B cell (primary cell): Measurements from ENCODE around the gene CCT8L2. TPM values are rescaled to one million over a fixed set of nuclear protein-coding genes. Genes with fewer than 3 reads are reported as not detected.
"Not testable (repeated sequence)": the region's sequence is repeated elsewhere in the genome, so short reads cannot be mapped to it uniquely, and the experiment has no call there.

ENCODE experiments used
- ATAC-seq: fragments of 200-7000 bp; cut with Tn5 transposase; one replicate; pipeline ENCODE4 v1.10.0; 2021; ENCODE audit warnings: low read depth, mild to moderate bottlenecking, moderate number of reproducible peaks, moderate library complexity
- CTCF ChIA-PET: fragments of 350-600 bp; sonication (Branson Sonifier 250); formaldehyde crosslinking; loops from one replicate; lab custom pipeline; 2021; ENCODE audit warnings: antibody characterized with exemption, inconsistent platforms; lab: Charles Lee
- POLR2A ChIA-PET: fragments of 350-600 bp; sonication (Branson Sonifier 250); formaldehyde crosslinking; loops from one replicate; lab custom pipeline; 2021; ENCODE audit warnings: antibody characterized with exemption; lab: Charles Lee
- DNase-seq: peaks from one replicate; pipeline ENCODE4 v3.0.0; 2013
- H2AFZ ChIP-seq: 2 replicates; pipeline ENCODE4 v1.6.1; 2012; ENCODE audit warnings: mild to moderate bottlenecking, low read depth, low read length; ENCODE audit not compliant: insufficient read depth, poor library complexity, severe bottlenecking
- H3K27ac ChIP-seq, 2 donors: 1 replicate in 1 of 2; 2 replicates in 1 of 2; pipeline ENCODE4 v1.5.1; 2012 to 2013; ENCODE audit warnings: low read length in 2 of 2, mild to moderate bottlenecking in 2 of 2, moderate library complexity in 1 of 2
- H3K27me3 ChIP-seq, 4 experiments: fragments of 200-600 bp in 1 of 4; sonication (generic) in 1 of 4; replicated peaks in 1 of 4; 1 replicate in 2 of 4; 2 replicates in 2 of 4; pipeline versions ENCODE4 v1.6.1 to v1.7.0; 2013 to 2016; ENCODE audit warnings: low read length in 3 of 4, mild to moderate bottlenecking in 2 of 4, mixed read lengths in 1 of 4, moderate library complexity in 1 of 4; ENCODE audit not compliant: insufficient read depth in 4 of 4, control insufficient read depth in 3 of 4; ENCODE audit errors: control extremely low read depth in 1 of 4
- H3K36me3 ChIP-seq, 2 experiments: replicated peaks in 1 of 2; 1 replicate in 1 of 2; 2 replicates in 1 of 2; pipeline versions ENCODE4 v1.6.1 to v1.7.1; 2013; ENCODE audit warnings: low read length in 1 of 2; ENCODE audit not compliant: insufficient read depth in 2 of 2, control insufficient read depth in 1 of 2; ENCODE audit errors: control extremely low read depth in 1 of 2, extremely low read depth in 1 of 2
- H3K4me1 ChIP-seq, 2 donors: fragments of 200-600 bp in 1 of 2; sonication (generic) in 1 of 2; 1 replicate in 1 of 2; 2 replicates in 1 of 2; pipeline versions ENCODE4 v1.5.1 to v1.6.1; 2013 to 2017; ENCODE audit warnings: low read length in 2 of 2; ENCODE audit not compliant: control insufficient read depth in 2 of 2, insufficient read depth in 2 of 2
- H3K4me2 ChIP-seq: replicated peaks from 2 replicates; pipeline ENCODE3; 2012; ENCODE audit warnings: mild to moderate bottlenecking, low read depth, low read length; ENCODE audit not compliant: poor library complexity, severe bottlenecking
- H3K4me3 ChIP-seq, 5 experiments: fragments of 200-600 bp in 1 of 5; sonication (generic) in 1 of 5; 1 replicate in 3 of 5; 2 replicates in 2 of 5; pipeline versions ENCODE4 v1.5.1 to v1.7.0; 2011 to 2016; ENCODE audit warnings: low read length in 4 of 5, mild to moderate bottlenecking in 4 of 5, low read depth in 2 of 5, control low read depth in 1 of 5, moderate library complexity in 1 of 5; ENCODE audit not compliant: insufficient read depth in 1 of 5; ENCODE audit errors: control extremely low read depth in 1 of 5, extremely low read depth in 1 of 5
- H3K79me2 ChIP-seq: fragments of 200-600 bp; sonication (generic); one replicate; pipeline ENCODE4 v1.6.0; 2016; ENCODE audit warnings: low read length; ENCODE audit not compliant: control insufficient read depth, insufficient read depth
- H3K9ac ChIP-seq: fragments of 200-600 bp; sonication (generic); 2 replicates; pipeline ENCODE4 v1.6.1; 2017; ENCODE audit warnings: mild to moderate bottlenecking, low read length, moderate library complexity
- H3K9me3 ChIP-seq, 3 donors: one replicate each; pipeline versions ENCODE4 v1.6.1 to v1.7.1; 2013; ENCODE audit warnings: low read length in 2 of 3; ENCODE audit not compliant: control insufficient read depth in 2 of 3, insufficient read depth in 1 of 3; ENCODE audit errors: control extremely low read depth in 1 of 3
- H4K20me1 ChIP-seq: 2 replicates; pipeline ENCODE4 v1.6.0; 2012; ENCODE audit warnings: mild to moderate bottlenecking, low read length; ENCODE audit not compliant: insufficient read depth, control insufficient read depth, poor library complexity, severe bottlenecking
- H3K27ac Mint-ChIP-seq: one replicate; pipeline ENCODE4 v1.8.0; 2021; ENCODE audit warnings: mixed read lengths
- H3K27me3 Mint-ChIP-seq: one replicate; pipeline ENCODE4 v1.8.0; 2021; ENCODE audit warnings: mixed read lengths
- H3K4me1 Mint-ChIP-seq: one replicate; pipeline ENCODE4 v1.8.0; 2021; ENCODE audit warnings: mixed read lengths
- H3K4me3 Mint-ChIP-seq: one replicate; pipeline ENCODE4 v1.8.0; 2021; ENCODE audit warnings: mixed read lengths
- H3K9me3 Mint-ChIP-seq: one replicate; pipeline ENCODE4 v1.8.0; 2022; ENCODE audit warnings: mixed read lengths; ENCODE audit not compliant: insufficient read depth
- CTCF ChIP-seq: fragments of 200-600 bp; IDR thresholded peaks from one replicate; pipeline ENCODE4 v1.8.0; 2022; ENCODE audit warnings: antibody characterized with exemption, mild to moderate bottlenecking
- EZH2 ChIP-seq: IDR thresholded peaks from 2 replicates; pipeline ENCODE4 v1.6.1; 2012; ENCODE audit warnings: borderline replicate concordance, low read depth, mild to moderate bottlenecking, moderate library complexity, low read length; ENCODE audit not compliant: insufficient read depth, poor library complexity, severe bottlenecking
- WGBS: methylation state at CpG from one replicate; pipeline ENCODE4 v1.1.5; 2013; ENCODE audit warnings: missing lambda C conversion rate; ENCODE audit not compliant: insufficient coverage; 5-methylcytosine and 5-hydroxymethylcytosine counted together
- intact Hi-C: fragments of 100-400 bp; cut with micrococcal nuclease; formaldehyde crosslinking; loops from one replicate; pipeline ENCODE4 v1.10.0; 2022
- polyA plus RNA-seq: library from polyadenylated mRNA; depleted of rRNA; stranded (reverse); fragments of >200 nt; gene quantifications from 2 replicates; pipeline ENCODE4 v1.2.3, GENCODE V29; 2012
- total RNA-seq, 2 donors: library from RNA; stranded (reverse); fragments of 120-200 nt in 1 of 2; gene quantifications; 1 replicate in 1 of 2; 2 replicates in 1 of 2; pipeline versions ENCODE4 v1.2.3 to v1.2.4, GENCODE V29; 2013 to 2022

The CCT8L2 gene
- total and polyA plus RNA-seq, 2 donors (not counting 1 experiment from before 2014, with no cell fraction given), result not detected

- H3K4me2 ChIP-seq, H3K27me3 ChIP-seq, H3K79me2 ChIP-seq, H3K27ac Mint-ChIP-seq, CTCF ChIA-PET, intact Hi-C loops, H3K4me1 Mint-ChIP-seq, H2AFZ ChIP-seq, H3K27me3 Mint-ChIP-seq, POLR2A ChIA-PET, H3K4me3 Mint-ChIP-seq, H3K9ac ChIP-seq, H3K4me1 ChIP-seq, DNase-seq, H3K4me3 ChIP-seq, ATAC-seq, H3K9me3 Mint-ChIP-seq, H3K36me3 ChIP-seq, H4K20me1 ChIP-seq, H3K27ac ChIP-seq: not testable (repeated sequence)
- 54% methylated on average over 1 of the region's 1 CpG for WGBS
- peaks cover 0 to 60% (median 0%) of the 10 kb centered on the region in 3 donors for H3K9me3 ChIP-seq
Observed at GRCh38 chr22:16559996-16560395, 32.6 kb downstream of the CCT8L2 start.

- WGBS, result 92% methylated on average over 3 of the region's 3 CpGs
- ChIA-PET POLR2A (no interaction called here), CTCF (no interaction called here)
- H3K4me3 ChIP-seq, result no peak overlapping the region
- no peaks in the 10 kb centered on the region for H3K4me1 Mint-ChIP-seq
- no peaks in the 10 kb centered on the region for H3K4me1 ChIP-seq
- no peak for DNase-seq
- H3K9me3 ChIP-seq, result peaks cover 0 to 58% (median 0%) of the 10 kb centered on the region in 3 donors
- no peak overlapping the region for H3K9ac ChIP-seq
- no peaks in the 10 kb centered on the region for H3K27me3 ChIP-seq
- no peak overlapping the region for H3K27ac ChIP-seq
- no peaks in the 10 kb centered on the region for H3K27me3 Mint-ChIP-seq
- H3K9me3 Mint-ChIP-seq, result no peaks in the 10 kb centered on the region
- no peak overlapping the region for H3K4me3 Mint-ChIP-seq
- TF ChIP-seq CTCF (no peak), EZH2 (no peak)
- H2AFZ ChIP-seq, result no peak overlapping the region
- no peaks in the 10 kb centered on the region for H4K20me1 ChIP-seq
- no peak overlapping the region for H3K27ac Mint-ChIP-seq
- H3K4me2 ChIP-seq, result no peak overlapping the region
- no peak for ATAC-seq
- H3K79me2 ChIP-seq, result no peaks in the 10 kb centered on the region
- intact Hi-C loops, result no loop called here
- no peaks in the 10 kb centered on the region for H3K36me3 ChIP-seq
Observed at GRCh38 chr22:16559056-16559955, 33.3 kb downstream of the CCT8L2 start.

GRCh38 chr22:16558376-16558945 is 34.1 kb downstream of the CCT8L2 start:
- H3K9me3 Mint-ChIP-seq, H3K36me3 ChIP-seq, H3K4me2 ChIP-seq, H3K4me3 Mint-ChIP-seq, H3K4me3 ChIP-seq, H3K27me3 ChIP-seq, H4K20me1 ChIP-seq, CTCF ChIA-PET, intact Hi-C loops, H2AFZ ChIP-seq, POLR2A ChIA-PET, H3K27ac Mint-ChIP-seq, DNase-seq, H3K27ac ChIP-seq, H3K9ac ChIP-seq, H3K79me2 ChIP-seq, H3K27me3 Mint-ChIP-seq, ATAC-seq, H3K4me1 ChIP-seq, H3K4me1 Mint-ChIP-seq: not testable (repeated sequence)
- WGBS, result 93% methylated on average over 3 of the region's 4 CpGs
- peaks cover 0 to 54% (median 0%) of the 10 kb centered on the region in 3 donors for H3K9me3 ChIP-seq
